Pancreas (tissue), 10 donors: ENCODE results near the gene OCEL1. TPM values are rescaled to one million over a fixed set of nuclear protein-coding genes. Genes with fewer than 3 reads are reported as not detected.

Source experiments
- ATAC-seq, 4 donors: fragments of 200-7000 bp; cut with Tn5 transposase; one replicate each; pipeline versions ENCODE4 v1.8.0 to v1.9.1; 2020; ENCODE audit warnings: mild to moderate bottlenecking in 4 of 4, moderate library complexity in 4 of 4
- DNase-seq, 6 donors: peaks; one replicate each; pipeline ENCODE4 v3.0.0-alpha.2; 2020
- FAIRE-seq: peaks from 2 replicates; lab custom pipeline; 2012; peaks lifted over from hg19 to GRCh38; lab: Jason Lieb, UNC
- H3K27ac ChIP-seq, 4 donors: fragments of 200-600 bp; sonication (generic); 1 replicate in 3 of 4; 2 replicates in 1 of 4; pipeline versions ENCODE4 v1.5.0 to v1.8.0; 2020
- H3K27me3 ChIP-seq, 4 donors: fragments of 200-600 bp; one replicate each; pipeline ENCODE4 v1.8.0; 2021
- H3K36me3 ChIP-seq, 3 donors: fragments of 200-600 bp; sonication (generic) in 1 of 3; one replicate each; pipeline versions ENCODE4 v1.5.0 to v1.8.0; 2020 to 2021
- H3K4me1 ChIP-seq, 3 donors: fragments of 200-600 bp; one replicate each; pipeline ENCODE4 v1.8.0; 2021
- H3K4me3 ChIP-seq, 4 donors: fragments of 200-600 bp; sonication (generic) in 2 of 4; one replicate each; pipeline versions ENCODE4 v1.5.0 to v1.8.0; 2020 to 2021
- H3K9me3 ChIP-seq, 4 donors: fragments of 200-600 bp; one replicate each; pipeline ENCODE4 v1.8.0; 2021
- CTCF ChIP-seq, 4 donors: fragments of 200-600 bp; sonication (generic) in 3 of 4; IDR thresholded peaks; one replicate each; pipeline versions ENCODE4 v1.5.0 to v1.8.0; 2021; ENCODE audit warnings: antibody characterized with exemption in 4 of 4
- WGBS, 2 donors: extraction: QIAGEN DNeasy Blood & Tissue Kit; methylation state at CpG; one replicate each; pipeline ENCODE4 v1.1.7; 2013; 5-methylcytosine and 5-hydroxymethylcytosine counted together
- intact Hi-C, 3 donors: fragments of 100-400 bp; cut with DNase I; formaldehyde crosslinking; loops; one replicate each; pipeline versions ENCODE4 v1.11.1 to v1.14.2; 2022
- polyA plus RNA-seq, 2 donors: library from polyadenylated mRNA; stranded (reverse); fragments of 200-250 nt; gene quantifications; one replicate each; pipeline ENCODE4 v1.2.3, GENCODE V29; 2013
- total RNA-seq, 6 donors: library from RNA; stranded (reverse); fragmentation: NEBNext Ultra II Directional in 4 of 6; extraction: Animal tissue kit (Norgen Biotek cat#: 25700) in 4 of 6; gene quantifications; one replicate each; pipeline versions ENCODE4 v1.2.1 to v1.2.4, GENCODE V29; 2021 to 2023
- donor health status: healthy with polysubstance abuse.
- donor health status: DM: no; HTN: no; CAD: no; lungs with moderate emphysema.
- donor health status: DM: no; HTN: no; CAD: no.
- donor health status: control.
- donor health status: control.
- donor health status: Bipolar disorder and iron deficiency.
- donor health status: DM: yes; HTN: yes; CAD: no.
- donor health status: DM: no; HTN: no; CAD: no.
- donor health status: DM: no; HTN: no; CAD: no.
- donor health status: DM: yes; HTN: yes; CAD: no.

The OCEL1 gene
- total and polyA plus RNA-seq, 8 donors = 13.4 to 28.4 (median 18.1) TPM

GRCh38 chr19:17194608-17195007 lies 31.4 kb upstream of the OCEL1 start:
- Histone ChIP-seq H3K4me1 (no peaks in the 10 kb centered on the region), H3K9me3 (no peaks in the 10 kb centered on the region), H3K4me3 (no peak overlapping the region), H3K27me3 (no peaks in the 10 kb centered on the region), H3K36me3 (peaks cover 2 to 35% (median 14%) of the 10 kb centered on the region in 3 donors), H3K27ac (no peak overlapping the region)
- no peak for DNase-seq
- TF ChIP-seq CTCF (IDR thresholded peaks at IDR 0.05) = no peak
- no peak for ATAC-seq
- no peak for FAIRE-seq
- WGBS, 2 donors = 94 to 95% methylated on average over 16 of the region's 16 CpGs
- intact Hi-C loops = no loop called here

GRCh38 chr19:17195106-17195505 lies 30.9 kb upstream of the OCEL1 start:
- Histone ChIP-seq H3K9me3 (no peaks in the 10 kb centered on the region), H3K36me3 (peaks cover 2 to 35% (median 14%) of the 10 kb centered on the region in 3 donors), H3K4me3 (no peak overlapping the region), H3K27me3 (no peaks in the 10 kb centered on the region), H3K4me1 (no peaks in the 10 kb centered on the region), H3K27ac (no peak overlapping the region)
- DNase-seq (no peak), FAIRE-seq (no peak), ATAC-seq (no peak)
- intact Hi-C loops = no loop called here
- 97 to 98% methylated on average over 14 to 23 of the region's 23 CpGs for WGBS, 2 donors
- TF ChIP-seq CTCF (IDR thresholded peaks at IDR 0.05) = no peak

GRCh38 chr19:17196610-17197009 lies 29.4 kb upstream of the OCEL1 start:
- no peak overlapping the region for H3K4me3 ChIP-seq
- no peak overlapping the region for H3K27ac ChIP-seq
- TF ChIP-seq CTCF (IDR thresholded peaks at IDR 0.05) = no peak
- H3K4me1 ChIP-seq = no peaks in the 10 kb centered on the region
- H3K27me3 ChIP-seq = no peaks in the 10 kb centered on the region
- peaks cover 2 to 44% (median 17%) of the 10 kb centered on the region in 3 donors for H3K36me3 ChIP-seq
- H3K9me3 ChIP-seq = no peaks in the 10 kb centered on the region
- ATAC-seq = no peak
- no peak for FAIRE-seq
- 93 to 99% methylated on average over 7 of the region's 7 CpGs for WGBS, 2 donors
- no peak for DNase-seq
- intact Hi-C loops = no loop called here

- no peak for ATAC-seq
- intact Hi-C loops = no loop called here
- Histone ChIP-seq H3K27ac (no peak overlapping the region), H3K36me3 (peaks cover 2 to 45% (median 24%) of the 10 kb centered on the region in 3 donors), H3K9me3 (no peaks in the 10 kb centered on the region), H3K27me3 (no peaks in the 10 kb centered on the region), H3K4me1 (no peaks in the 10 kb centered on the region), H3K4me3 (no peak overlapping the region)
- DNase-seq = no peak
- TF ChIP-seq CTCF (IDR thresholded peaks at IDR 0.05) = no peak
- FAIRE-seq = no peak
- WGBS, 2 donors = 97 to 98% methylated on average over 16 of the region's 16 CpGs
Observed at GRCh38 chr19:17197666-17198065, 28.4 kb upstream of the OCEL1 start.

- FAIRE-seq (no peak), DNase-seq (no peak), ATAC-seq (no peak)
- intact Hi-C loops = no loop called here
- Histone ChIP-seq H3K4me3 (no peak overlapping the region), H3K9me3 (no peaks in the 10 kb centered on the region), H3K36me3 (peaks cover 0 to 33% (median 16%) of the 10 kb centered on the region in 3 donors), H3K27ac (no peak overlapping the region), H3K27me3 (no peaks in the 10 kb centered on the region), H3K4me1 (no peaks in the 10 kb centered on the region)
- WGBS, 2 donors = 85 to 86% methylated on average over 15 to 16 of the region's 16 CpGs
- TF ChIP-seq CTCF (IDR thresholded peaks at IDR 0.05) = no peak
Observed at GRCh38 chr19:17200408-17201079, 25.5 kb upstream of the OCEL1 start.
